ENCODE measurements around the gene HAAO.

Gene HAAO

GRCh38 chr2:42777883-42778805 lies 14.2 kb downstream of the HAAO start:
- DNase-seq, result no peak
- intact Hi-C loops (cut with DNase I), result no loop called here

DNA sequence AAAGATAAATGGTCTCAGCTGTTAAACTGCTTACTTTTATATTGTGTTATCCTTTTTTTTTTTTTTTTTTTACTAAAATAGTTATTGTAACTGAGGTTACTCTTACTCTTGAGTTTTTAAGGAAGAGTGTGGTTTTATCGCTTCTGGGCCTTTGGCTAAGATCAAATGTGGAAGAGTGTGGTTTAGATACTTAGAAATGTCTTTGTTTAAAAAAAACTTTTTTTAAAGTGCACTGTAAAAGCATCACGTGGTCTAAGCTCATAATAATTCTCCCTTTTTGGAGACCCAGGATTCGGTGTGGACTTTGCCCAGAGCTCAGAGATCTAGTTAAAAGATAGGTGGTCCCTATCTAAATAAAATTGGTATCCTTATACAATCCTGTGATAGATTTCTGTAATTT lies 16.6 kb downstream of the HAAO start:
- intact Hi-C loops (cut with DNase I), result no loop called here

DNA sequence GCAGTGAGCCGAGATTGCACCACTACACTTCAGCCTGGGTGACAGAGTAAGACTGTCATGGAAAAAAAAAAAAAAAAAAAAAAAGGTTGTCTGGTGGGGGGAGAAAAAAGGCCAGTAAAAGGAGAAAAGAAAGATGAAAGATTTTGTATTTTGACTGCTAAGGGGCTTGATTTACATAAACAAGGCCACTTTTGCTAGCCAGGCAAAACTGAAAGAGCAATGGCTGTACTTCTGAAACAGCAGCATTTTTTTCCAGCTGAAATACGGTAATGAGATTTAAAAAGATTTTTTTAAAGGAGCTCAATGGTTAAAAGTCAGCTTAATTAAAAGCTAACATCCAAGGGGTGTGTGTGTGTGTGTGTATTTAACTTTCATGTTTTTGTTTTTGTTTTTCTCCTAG lies 17.2 kb downstream of the HAAO start:
- intact Hi-C loops (cut with DNase I), result no loop called here
- no peak for DNase-seq

More for the DNA sequence above, 16.6 kb downstream of the HAAO start:
- DNase-seq, result no peak

- peak in 2 of 42 donors; percentile 1 to 8 for DNase-seq
- intact Hi-C loops (cut with DNase I), result no loop called here
These were observed 20.7 kb downstream of the HAAO start for GRCh38 chr2:42771546-42772153.

GRCh38 chr2:42770288-42771131 lies 21.9 kb downstream of the HAAO start:
- DNase-seq, result peak in 5 of 42 donors; percentile 4 to 60 (median 28)
- intact Hi-C loops (cut with DNase I), result no loop called here

- DNase-seq, result peak in 1 of 42 donors; percentile 0
- intact Hi-C loops (cut with DNase I), result no loop called here
These were observed 22.6 kb downstream of the HAAO start for GRCh38 chr2:42769583-42770287.

GRCh38 chr2:42768706-42769256 lies 23.6 kb downstream of the HAAO start:
- DNase-seq, result no peak

DNA sequence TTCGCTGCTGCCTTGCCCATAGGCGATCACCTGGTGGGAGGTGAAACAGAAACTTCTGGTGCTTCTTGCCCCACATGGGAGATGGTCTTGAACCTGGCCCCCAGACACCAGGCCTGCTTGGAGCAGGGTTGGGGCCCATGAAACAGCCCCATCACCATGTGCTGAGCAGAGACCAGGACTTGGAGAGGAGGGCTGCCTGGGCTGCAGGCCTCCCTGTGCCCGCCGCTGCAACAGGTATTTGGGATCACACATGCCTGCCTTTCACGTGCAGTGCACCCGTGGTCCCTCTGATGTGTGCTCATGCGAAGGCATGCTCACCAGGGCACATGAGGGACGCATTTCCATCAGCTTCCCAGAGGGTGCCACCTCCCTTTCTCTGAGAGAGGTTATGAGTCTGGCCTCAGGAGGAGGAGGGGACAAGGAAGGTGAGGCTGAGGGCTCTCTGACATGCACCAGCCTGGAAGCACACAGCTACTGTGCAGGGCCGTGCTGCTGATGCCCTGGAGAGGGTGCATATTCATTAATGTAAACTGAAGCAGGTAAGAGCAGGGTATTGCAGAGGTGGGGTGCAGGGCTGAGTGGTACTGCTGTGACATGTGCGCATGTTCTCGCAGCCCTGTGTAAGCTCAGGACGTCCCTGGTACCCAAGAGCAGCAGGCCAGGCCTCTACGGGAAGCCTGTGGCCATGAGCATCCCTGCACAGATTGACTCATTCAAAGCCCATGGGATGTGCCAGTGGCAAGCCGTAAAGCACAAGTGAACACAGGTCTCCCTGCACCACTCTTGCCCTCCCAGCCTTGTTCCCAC lies 24.3 kb downstream of the HAAO start:
- no peak for DNase-seq
- intact Hi-C loops (cut with DNase I), result no loop called here

More at GRCh38 chr2:42768706-42769256, 23.6 kb downstream of the HAAO start:
- intact Hi-C loops (cut with DNase I), result no loop called here

- intact Hi-C loops (cut with DNase I), result no loop called here
- DNase-seq, result no peak
These were observed 25.1 kb downstream of the HAAO start for GRCh38 chr2:42767080-42767898.

DNA sequence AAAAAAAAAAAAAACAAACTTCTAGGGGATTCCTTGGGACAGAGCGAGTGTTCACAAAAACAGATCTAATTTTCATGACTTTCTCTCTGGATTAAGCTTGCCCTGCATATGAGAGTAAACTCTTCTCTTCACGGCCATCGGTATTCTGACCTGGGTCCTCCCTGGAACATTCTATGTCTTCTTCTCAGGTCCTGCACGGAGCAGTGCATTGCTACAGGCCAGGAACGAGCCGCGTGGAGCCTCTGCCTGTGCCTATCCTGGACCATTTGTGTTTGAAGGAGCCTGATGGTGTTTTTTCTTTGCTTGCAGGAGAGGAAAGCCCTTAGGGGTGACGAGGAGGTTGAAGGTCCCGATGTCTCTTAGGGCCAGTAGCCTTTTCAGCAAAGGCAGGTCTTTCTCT lies 26.7 kb downstream of the HAAO start:
- intact Hi-C loops (cut with DNase I), result no loop called here
- peak in 1 of 42 donors; percentile 6 for DNase-seq

- peak in 1 of 42 donors; percentile 3 for DNase-seq
- intact Hi-C loops (cut with DNase I), result no loop called here
These were observed 27.5 kb downstream of the HAAO start for GRCh38 chr2:42764901-42765300.

GRCh38 chr2:42764096-42764495 lies 28.3 kb downstream of the HAAO start, which contains the start of gene OXER1:
TSS of gene OXER1 (minus strand) at chr2:42764135. CDS start at chr2:42764062, 73 bp downstream.
- intact Hi-C loops (cut with DNase I), result no loop called here
- DNase-seq, result peak in 3 of 42 donors; percentile 16 to 52 (median 32)

GRCh38 chr2:42762823-42763804 lies 29.3 kb downstream of the HAAO start:
- no peak for DNase-seq
- intact Hi-C loops (cut with DNase I), result no loop called here

- intact Hi-C loops (cut with DNase I), result no loop called here
These were observed 30.2 kb downstream of the HAAO start for GRCh38 chr2:42762155-42762554.

DNA sequence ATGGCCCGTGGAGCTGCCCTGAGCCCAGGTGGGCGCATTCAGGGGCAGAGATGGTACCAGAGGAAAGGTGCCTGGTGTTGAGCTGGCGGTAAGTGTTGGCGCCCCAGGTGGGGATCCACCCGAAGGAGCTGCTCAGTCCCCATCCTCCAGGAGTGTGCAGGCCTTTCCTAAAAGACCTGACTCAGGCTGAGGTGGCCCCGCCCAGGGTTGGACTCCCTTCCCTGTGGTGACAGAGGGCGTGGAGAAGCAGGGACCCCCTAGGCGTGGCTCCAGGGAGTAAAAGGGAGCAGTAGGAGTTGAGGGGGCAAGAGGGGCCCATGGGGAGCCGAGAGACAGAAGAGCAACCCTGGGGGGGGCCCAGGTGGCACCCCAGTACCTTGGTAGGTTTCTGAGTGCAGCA lies 30.8 kb downstream of the HAAO start:
- DNase-seq, result no peak
- intact Hi-C loops (cut with DNase I), result no loop called here

More at GRCh38 chr2:42762155-42762554, 30.2 kb downstream of the HAAO start:
- DNase-seq, result no peak

GRCh38 chr2:42758751-42759150 lies 33.6 kb downstream of the HAAO start:
- intact Hi-C loops (cut with DNase I), result no loop called here
- DNase-seq, result no peak

Data from head of caudate nucleus (tissue), 42 donors.